Ureter (tissue), 1 donor: ENCODE results near the gene C2orf92. TPM values are rescaled to one million over a fixed set of nuclear protein-coding genes. Genes with fewer than 3 reads are reported as not detected.

ENCODE experiments used
- DNase-seq: peaks from one replicate; pipeline ENCODE4 v3.0.0-alpha.2; 2020; ENCODE audit warnings: low spot score
- total RNA-seq: library from RNA; stranded (reverse); gene quantifications from one replicate; pipeline ENCODE4 v1.2.4, GENCODE V29; 2023
- donor health status: DM: yes; HTN: yes; CAD: no.

The C2orf92 gene
- total RNA-seq, 1 donor from 2014 or later: 9.2 TPM

GRCh38 chr2:97728091-97728731 is 58.7 kb downstream of the C2orf92 start:
- no peak for DNase-seq

DNA sequence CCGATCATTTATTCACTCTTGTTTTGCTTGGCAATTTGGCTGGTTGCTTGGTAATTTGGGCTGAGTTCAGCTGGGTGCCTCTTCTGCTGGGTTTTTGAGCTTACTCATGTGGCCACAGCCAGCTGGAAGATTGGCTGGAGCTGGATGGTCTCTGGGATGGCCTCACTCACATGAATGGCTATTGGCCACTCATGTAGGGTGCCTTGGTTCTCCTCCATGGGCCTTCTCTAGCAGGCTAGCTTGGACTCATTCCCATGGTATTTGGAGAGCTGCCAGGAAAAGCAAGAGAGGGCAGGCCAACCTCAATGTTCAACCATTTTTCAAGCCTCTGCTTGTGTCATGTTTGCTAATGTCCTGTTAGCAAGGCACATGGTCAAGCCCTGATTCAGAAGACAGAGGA is 60.7 kb downstream of the C2orf92 start:
- no peak for DNase-seq

GRCh38 chr2:97731274-97732020 is 61.9 kb downstream of the C2orf92 start:
- no peak for DNase-seq

GRCh38 chr2:97732436-97733340 is 63.2 kb downstream of the C2orf92 start:
- no peak for DNase-seq

DNA sequence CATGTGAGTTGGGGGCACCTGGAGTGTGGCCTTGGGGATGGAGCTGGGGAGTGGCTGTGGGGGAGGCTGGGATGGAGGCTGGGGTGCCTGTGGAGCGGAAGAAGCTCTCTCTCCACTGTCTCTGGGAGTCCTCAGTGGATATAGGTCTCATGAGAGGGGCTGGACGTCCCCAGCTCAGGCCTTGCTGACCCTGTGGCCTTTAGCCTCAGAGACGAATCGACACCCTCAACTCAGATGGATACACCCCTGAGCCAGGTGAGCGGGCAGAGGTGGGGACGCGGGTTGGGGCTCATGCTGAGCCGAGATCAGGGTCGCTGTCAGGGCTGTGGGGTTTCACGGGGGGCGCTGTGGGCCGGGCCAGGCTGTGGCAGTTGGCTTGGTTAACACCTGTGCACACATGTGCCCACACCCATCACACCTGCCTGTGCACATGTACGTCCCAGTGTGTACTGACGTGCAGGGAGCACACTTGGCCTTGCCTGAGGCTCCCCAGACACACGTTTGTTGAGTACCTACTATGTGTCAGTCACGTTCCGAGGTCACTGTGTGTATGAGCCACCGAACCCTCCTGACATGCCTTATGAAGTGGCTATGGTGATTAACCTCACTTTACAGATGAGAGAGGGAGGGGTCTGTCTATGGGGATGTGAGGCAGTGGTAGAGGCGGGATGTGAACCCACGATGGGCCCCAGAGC is 64.0 kb downstream of the C2orf92 start:
- no peak for DNase-seq

DNA sequence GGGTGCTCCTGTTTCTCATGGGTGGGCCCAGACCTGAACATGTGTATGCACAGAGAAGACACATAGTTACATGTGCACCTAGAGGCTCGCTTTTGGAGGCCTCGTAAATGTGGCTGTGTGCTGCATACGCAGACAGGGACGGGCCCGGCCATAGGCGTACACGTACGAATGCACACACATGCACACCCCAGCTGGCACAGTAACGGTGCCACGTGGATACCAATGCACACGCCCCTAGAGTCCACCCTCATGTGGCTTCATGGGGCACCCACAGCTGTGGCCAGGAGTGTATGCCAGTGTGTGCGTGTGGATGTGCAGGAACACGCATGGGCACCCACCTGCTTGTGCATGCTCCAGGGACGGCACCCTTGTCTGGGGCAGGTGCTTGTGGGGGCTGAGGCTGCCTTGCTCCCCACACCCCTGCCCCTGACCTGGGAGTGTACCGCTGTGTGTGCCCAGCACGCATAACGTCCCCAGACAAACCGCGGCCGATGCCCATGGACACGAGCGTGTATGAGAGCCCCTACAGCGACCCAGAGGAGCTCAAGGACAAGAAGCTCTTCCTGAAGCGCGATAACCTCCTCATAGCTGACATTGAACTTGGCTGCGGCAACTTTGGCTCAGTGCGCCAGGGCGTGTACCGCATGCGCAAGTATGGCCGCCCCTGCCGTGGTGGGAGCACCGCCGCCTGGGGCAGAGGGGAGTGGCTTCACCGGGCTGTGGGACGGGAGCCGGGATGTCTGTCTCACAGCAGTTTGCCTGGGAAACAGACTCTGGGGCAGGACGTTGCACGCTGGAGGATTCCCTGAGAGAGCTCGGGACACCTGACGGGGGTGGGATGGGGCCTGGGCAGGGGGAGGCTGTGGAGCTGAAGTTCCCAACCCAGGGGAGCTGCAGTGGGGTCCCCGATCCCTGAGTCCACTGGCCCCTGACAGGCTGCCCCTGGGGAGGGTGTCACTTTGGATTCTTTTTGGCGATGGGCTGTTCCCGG is 64.8 kb downstream of the C2orf92 start:
- no peak for DNase-seq

- no peak for DNase-seq
Observed at GRCh38 chr2:97735161-97735561, 65.6 kb downstream of the C2orf92 start.

- DNase-seq: no peak
Observed at GRCh38 chr2:97736185-97736584, 66.7 kb downstream of the C2orf92 start.

GRCh38 chr2:97736608-97737330 is 67.3 kb downstream of the C2orf92 start:
- no peak for DNase-seq

GRCh38 chr2:97737421-97738178 is 68.1 kb downstream of the C2orf92 start:
- DNase-seq: no peak

GRCh38 chr2:97738179-97739019 is 68.9 kb downstream of the C2orf92 start:
- DNase-seq: no peak

DNA sequence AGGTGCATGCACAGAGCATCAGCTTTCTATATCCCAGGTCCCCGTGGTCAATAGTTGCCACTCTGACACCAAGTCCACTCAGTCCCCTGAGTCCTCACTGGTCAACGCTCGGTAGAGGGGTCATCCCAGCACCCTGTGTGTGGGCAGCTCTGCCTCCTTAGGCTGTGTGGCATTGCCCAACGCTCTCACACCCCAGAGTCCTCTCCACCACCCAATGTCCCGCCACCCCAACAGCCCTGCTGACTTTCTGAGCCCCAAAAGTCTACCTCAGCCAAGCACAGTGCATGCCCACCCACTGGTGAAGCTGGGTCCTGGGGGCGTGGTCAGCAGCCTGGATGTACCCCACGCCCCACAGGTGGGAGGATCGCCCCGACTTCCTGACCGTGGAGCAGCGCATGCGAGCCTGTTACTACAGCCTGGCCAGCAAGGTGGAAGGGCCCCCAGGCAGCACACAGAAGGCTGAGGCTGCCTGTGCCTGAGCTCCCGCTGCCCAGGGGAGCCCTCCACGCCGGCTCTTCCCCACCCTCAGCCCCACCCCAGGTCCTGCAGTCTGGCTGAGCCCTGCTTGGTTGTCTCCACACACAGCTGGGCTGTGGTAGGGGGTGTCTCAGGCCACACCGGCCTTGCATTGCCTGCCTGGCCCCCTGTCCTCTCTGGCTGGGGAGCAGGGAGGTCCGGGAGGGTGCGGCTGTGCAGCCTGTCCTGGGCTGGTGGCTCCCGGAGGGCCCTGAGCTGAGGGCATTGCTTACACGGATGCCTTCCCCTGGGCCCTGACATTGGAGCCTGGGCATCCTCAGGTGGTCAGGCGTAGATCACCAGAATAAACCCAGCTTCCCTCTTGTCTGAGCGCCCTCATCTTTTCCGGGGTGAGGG is 69.7 kb downstream of the C2orf92 start:
- no peak for DNase-seq

DNA sequence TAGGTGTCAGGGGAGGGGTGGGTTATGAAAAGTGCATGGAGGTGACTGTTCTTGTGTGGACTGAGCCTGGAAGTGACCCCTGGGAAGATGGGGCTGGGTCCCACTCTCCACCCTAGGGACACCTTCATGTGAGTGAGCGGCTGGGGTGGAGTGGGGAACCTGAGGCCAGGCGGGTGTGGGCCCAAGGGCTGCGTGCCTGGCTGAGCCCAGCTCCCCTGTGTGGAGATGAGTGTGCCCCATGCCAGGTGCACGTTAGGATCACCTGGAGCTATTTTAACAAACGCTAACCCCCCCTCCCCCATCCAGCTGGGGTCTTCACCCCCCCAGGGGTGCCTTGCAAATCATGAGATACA is 70.4 kb downstream of the C2orf92 start:
- DNase-seq: no peak

DNA sequence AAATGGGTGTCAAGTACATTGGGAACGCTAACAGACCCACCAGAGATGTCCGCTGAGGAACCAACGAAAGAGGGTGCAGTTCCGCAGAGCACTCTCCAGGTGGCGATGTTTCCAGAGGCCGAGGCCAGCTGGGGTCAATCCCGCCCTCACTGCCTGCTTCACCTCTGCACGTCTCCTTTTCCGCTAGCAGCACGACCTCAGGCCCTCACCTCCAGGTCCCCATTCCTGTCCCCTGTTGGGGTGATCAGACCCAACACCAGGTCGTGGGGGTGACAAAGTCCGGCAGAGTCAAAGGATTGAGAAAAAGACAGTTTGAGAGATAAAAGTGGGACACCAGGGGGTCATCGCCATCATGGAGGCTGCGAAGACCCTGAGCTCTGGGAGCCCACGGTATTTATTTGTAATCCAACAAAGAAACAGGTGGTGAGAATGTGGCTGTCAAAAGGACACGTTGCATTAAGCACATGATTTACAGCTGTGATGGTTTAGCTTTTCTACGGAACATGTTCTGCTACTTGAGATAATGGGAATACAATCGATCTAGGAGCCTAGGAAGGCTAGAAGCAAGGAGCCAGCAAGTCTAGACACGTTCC is 71.2 kb downstream of the C2orf92 start:
- DNase-seq: no peak

DNA sequence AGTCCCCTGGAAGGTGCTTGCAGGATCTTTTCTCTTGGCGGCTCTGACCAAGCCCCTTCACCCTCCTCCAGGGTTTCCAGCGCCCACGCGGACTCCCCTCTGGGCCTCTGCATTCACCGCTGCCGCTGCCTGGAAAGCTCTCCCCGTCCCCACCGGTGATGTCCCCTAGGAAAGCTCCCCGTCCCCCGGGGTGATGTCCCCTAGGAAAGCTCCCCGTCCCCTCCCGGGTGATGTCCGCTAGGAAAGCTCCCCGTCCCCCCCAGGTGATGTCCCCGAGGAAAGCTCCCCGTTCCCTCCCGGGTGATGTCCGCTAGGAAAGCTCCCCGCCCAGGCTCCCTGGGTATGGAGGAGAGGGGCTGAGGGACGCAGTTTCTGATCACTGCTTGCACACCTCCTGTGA is 71.7 kb downstream of the C2orf92 start:
- DNase-seq: no peak

DNA sequence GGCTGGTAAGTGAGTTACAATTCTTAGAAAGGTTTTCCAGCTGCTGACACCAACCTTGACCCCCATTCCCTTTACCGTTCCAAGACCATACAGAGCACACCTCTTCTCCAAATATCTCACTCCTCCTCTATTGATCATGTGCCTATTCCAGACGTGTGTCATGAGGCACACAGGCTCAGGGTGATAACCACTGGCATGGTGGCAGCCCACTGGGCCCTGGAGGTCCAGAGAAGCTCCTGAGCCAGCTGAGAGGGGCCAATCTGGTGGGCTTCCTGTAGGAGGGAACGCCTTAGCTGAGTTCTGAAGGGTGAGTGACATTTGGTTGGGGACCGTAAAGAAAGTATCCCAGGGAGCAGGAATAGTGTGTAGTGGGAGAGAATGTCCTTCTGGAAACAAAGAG is 72.2 kb downstream of the C2orf92 start:
- no peak for DNase-seq

- no peak for DNase-seq
Observed at GRCh38 chr2:97742381-97742847, 72.9 kb downstream of the C2orf92 start.
